Measurements from ENCODE around the gene PSKH1. TPM values are rescaled to one million over a fixed set of nuclear protein-coding genes. Genes with fewer than 3 reads are reported as not detected.
"Not testable (repeated sequence)": the region's sequence is repeated elsewhere in the genome, so short reads cannot be mapped to it uniquely, and the experiment has no call there.

Gene PSKH1
- total RNA-seq: 6.5 TPM

DNA sequence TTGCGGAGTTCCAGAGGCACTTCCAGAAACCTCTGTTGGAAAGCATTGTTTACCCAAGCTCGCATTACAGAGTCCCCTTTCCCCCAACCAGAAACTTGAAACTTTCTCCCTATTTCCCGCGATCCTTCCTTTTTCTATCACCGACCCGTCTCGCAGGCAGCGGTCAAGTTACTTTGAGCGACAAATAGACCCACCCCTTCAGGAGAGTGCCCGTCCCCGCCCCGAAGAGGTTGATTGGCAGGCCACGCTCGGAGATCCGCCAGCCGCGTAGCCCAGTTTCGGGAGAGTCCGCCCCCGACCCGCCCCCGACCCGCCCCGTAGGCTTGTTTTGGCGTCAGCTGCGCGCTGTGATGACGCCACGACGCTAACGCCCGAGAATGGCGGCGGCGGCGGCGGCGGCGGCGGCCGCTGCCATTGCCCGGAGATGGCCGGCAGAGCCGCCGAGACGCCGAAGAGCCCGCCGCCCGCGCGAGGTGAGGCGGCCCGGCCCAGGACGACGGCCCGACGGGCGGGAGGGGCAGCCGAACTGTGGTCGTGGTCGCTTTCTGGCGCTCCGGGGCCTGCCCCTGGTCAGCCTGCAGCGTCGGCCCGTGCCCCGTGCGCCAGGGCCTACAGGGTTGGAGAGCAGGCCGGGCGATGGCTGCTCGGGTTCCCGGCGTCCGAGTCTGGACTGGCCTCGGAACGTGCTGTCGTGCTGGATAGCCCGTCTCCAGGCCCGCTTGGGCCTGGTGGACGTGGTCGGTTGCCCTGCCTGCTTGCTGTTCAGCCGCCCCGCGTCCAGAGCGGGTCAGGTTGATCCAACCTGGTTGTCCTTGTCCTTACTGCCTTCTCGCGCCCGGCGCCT is at the start of gene PSKH1:
TSS of gene PSKH1 (plus strand) at position 356 of the 844 bp plus-strand sequence. CDS start 15,496 bp downstream, outside the sequence.
- FAIRE-seq (no peak), DNase-seq (ENCODE audit: low spot score in 2 of 2) (peak; percentile 99 to 100)

DNA sequence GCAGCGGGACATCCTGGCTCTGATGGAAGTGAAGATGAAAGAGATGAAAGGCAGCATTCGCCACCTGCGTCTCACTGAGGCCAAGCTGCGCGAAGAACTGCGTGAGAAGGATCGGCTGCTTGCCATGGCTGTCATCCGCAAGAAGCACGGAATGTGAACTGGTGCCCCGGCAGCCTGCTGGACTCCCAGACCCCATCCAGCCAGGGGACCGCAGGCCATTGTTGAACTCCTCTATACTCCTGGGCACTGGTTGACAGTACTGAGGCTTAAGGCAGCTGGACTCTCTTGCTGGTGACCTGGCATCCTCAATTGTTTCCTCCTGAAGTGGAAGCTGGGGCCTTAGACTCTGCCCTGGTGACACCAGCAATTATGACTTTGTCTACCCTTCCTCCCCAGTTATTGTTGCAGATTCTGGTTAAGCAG is 49.7 kb upstream of the PSKH1 start:
- DNase-seq (ENCODE audit: low spot score in 2 of 2) (no peak), FAIRE-seq (no peak)

DNA sequence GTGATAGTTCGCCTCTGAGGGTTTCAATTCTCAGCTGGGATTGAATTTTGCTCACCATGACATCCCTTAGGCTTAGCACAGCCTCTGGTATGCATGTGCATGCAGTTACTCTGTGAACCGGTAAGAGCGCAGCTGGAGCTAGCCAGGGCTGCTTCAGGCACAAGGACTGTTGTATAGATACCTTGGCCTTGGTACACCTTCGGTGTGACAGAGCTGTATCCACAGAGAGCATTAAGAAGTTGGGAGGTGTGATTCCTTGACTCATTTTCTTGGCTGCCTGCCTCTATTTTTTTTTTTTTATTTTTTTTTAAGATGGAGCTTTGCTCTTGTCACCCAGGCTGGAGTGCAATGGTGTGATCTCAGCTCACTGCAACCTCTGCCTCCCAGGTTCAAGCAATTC is 48.6 kb upstream of the PSKH1 start:
- DNase-seq (ENCODE audit: low spot score in 2 of 2) (no peak), FAIRE-seq (no peak)

DNA sequence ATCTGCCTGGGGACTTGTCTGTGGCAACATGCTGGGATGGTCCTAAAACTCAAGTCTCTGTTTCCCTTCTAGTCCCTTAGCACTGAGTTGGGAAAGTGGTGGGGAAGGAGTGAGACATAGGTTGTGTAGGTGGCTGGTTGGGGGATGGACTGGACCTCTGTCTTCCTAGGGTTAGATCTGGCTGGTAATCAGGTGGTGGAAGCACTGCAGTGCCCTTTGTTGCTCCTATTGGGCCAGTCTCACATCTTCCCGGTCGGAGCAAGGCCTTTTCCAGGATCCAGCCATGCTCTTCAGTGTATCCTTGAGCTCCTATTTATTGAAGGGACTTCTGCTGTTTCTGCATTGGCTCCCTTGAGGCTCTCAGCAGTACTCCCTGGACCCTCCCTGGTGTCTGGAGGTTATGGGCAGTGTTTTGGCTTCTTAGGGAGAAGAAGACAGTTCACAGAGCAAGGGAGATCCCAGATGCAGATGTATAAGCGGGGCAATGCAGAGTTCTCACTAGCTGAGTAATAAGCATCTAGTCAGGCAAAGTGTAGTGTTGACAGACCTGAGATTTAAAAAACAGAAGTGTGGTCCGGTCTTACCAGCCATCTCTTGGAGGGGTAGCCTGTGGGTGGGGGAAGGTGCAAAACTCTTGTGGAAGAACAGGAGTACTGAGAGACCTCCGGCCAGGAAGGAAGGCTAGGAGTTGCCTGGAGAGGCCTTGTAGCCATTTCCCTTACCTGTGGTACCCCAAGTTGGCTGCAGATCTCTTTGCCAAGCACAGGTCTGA is 47.6 kb upstream of the PSKH1 start:
- FAIRE-seq: no peak

DNA sequence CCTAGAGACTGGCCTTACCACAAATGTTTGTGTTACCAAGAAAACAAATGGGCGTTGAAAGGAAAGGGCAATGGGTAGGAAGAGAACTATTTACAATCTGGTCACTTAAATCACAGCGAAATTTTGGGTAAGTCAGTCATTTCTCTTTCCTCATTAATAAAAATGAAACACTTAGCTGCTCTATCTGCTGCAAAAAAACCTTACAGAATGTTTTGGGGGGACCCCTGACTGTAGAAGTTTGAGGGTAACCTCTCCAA is 47.1 kb upstream of the PSKH1 start:
- FAIRE-seq (no peak), DNase-seq (ENCODE audit: low spot score in 2 of 2) (no peak)

More for the DNA sequence above, 47.6 kb upstream of the PSKH1 start:
- no peak for DNase-seq (ENCODE audit: low spot score in 2 of 2)

DNA sequence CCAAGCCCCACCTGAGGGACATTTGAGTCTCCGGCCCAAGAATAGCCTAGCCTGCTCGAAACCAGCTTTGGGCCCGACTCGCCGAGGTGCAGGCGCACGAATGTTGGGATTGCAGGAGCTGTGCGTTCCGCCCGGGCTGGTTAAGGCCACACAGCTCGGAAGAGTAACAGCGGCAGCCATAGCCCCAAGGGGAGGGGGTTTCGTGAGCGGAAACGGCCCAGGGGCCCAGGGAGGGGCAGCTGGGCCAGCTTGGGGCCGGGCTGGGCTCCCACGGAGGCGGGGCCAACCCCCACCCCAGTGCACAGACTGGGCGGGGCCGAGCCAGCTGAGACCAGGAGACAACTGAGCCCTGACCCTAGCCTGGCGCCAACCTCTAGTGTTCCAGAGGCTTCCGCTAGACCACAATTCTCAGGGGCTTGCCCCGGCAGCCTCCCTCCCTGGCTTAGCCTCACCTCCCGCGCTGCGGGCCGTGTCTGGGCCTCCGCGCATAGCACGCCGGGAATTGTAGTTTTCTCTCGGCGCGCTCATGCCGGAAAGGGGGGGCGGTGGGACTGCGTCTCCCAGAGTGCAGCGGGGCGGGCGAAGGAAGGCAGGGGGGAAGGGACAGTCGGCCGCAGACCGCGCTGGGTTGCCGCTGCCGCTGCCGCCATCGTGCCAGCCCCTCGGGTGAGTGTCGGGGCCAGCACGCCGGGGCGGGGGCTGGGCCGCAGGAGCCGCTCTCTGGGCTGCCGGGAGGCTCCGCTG is 46.6 kb upstream of the PSKH1 start, which contains the start of gene NUTF2:
TSS of gene NUTF2 (plus strand) at position 614 of the 744 bp plus-strand sequence. CDS start 18,198 bp downstream, outside the sequence.
- no peak for FAIRE-seq
- DNase-seq (ENCODE audit: low spot score in 2 of 2): peak; percentile 93 to 96

DNA sequence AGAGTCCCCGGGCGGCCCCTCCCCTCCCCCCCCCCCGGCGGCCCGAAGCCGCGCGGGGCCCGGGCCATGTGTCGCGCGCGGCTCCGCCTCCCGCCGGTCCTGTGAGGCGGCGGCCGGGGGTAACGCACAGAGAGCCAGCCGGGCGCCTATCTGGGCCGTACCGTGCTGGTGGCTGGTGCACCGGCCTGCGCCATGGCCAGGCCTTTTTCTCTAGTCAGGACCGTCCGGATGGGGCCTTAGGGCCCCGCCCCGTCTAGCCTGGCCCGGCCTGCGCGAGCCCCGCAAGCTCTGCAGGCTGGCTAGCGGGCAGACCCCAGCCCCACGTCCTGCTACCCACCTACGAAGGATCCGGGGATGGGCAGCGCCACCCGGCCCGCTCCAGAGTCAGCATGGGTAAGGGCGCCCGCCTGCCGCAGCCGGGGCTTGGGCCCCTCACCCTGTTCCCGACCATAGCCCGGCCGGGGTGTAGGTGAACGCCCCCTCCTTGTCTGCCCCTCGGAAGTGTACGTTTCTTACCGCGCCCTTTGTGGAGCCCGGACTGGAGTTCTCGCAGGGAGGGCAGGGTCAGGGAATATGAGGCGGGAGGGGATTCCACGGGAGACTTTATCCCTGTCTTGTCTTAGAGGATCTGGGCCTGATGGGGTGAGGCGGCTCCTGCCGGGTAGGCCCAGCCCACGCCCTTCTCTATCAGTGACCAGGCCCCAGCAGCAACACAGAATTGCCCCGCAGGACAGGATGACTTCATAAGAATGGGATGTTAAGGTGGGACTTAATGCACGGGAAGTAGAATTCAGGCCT is 45.8 kb upstream of the PSKH1 start, which contains the start of gene CENPT:
TSS of gene CENPT (minus strand) at position 630 of the 798 bp plus-strand sequence. CDS start 13,834 bp downstream, outside the sequence.
- DNase-seq (ENCODE audit: low spot score in 2 of 2) (peak; percentile 83 to 88), FAIRE-seq (no peak)

DNA sequence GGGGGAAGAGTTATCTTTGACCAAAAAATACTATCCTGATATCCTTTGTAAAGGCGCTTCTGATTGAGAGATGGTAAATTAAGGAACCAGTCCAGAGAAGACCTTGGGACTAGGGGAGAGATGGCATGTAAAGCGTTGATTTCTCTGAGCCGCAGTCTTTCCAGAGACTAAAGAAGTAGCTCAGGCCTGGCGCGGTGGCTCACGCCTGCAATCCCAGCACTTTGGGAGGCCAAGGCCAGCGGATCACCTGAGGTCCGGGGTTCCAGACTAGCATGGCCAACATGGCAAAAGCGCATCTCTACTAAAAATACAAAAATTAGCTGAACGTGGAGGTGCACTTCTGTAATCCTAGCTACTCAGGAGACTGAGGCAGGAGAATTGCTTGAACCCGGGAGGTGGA is 44.9 kb upstream of the PSKH1 start:
- DNase-seq (ENCODE audit: low spot score in 2 of 2) (no peak), FAIRE-seq (no peak)

DNA sequence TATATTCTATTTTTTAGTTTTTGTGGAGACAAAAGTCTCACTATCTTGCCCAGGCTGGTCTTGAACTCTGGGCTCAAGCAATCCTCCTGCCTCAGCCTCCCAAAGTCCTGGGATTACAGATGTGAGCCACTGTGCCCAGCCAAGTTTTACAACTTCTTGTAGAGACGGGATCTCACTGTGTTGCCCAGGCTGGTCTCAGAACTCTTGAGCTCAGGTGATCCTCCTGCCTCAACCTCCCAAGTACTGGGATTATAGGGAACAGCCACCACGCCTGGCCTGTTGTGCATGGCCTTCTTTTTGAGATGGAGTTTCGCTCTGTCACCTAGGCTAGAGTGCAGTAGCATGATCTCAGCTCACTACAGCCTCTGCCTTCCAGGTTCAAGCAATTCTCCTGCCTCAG is 39.4 kb upstream of the PSKH1 start:
- DNase-seq (ENCODE audit: low spot score in 2 of 2) (no peak), FAIRE-seq (no peak)

DNA sequence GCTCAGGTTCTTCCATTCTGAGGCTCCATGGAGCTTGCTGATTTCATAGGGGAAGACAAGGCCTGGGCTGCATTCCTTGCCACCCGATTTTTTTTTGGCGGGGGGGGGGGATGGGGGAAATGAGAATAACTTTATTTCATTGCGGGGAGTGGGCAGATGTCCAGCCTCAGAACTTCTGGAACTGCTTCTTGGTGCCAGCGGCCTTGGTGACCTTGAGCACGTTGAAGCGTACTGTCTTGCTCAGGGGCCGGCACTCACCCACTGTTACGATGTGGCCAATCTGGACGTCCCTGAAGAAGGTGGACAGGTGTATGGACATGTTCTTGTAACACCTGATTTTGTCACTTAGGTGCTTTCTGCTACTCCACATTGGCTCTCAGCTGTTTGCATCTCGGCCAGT is 37.3 kb upstream of the PSKH1 start:
- no peak for FAIRE-seq
- no peak for DNase-seq (ENCODE audit: low spot score in 2 of 2)

DNA sequence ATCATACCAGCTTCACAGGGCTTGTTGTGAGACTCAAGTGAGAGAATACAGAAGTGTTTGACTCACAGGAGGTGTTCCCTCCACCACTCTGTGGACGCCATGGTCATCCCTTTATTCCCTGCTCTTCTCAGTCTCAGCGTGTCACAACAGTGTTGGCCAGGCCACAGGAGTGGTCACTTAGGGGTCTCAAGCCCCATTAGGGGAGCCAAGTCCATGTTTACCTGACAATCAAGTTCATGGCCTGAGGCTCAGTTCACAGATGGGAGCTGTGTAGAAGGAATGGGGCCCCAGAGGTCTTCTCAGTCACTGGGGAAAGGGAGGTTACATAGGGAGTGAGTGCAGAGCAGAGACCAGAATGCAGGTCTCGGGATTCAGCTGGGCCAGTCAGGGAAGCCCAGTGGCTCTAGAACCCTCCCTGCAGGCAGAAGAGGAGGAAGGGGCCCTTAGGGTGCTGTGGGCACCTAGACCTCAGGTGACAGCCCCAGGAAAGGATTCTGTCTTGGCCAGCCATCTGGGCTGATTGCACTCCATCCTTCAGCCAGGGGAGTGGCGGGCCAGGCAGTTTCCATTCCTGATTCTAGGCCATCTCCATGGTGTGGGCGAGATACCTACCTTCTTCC is 36.0 kb upstream of the PSKH1 start:
- DNase-seq (ENCODE audit: low spot score in 2 of 2): no peak
- FAIRE-seq: no peak

DNA sequence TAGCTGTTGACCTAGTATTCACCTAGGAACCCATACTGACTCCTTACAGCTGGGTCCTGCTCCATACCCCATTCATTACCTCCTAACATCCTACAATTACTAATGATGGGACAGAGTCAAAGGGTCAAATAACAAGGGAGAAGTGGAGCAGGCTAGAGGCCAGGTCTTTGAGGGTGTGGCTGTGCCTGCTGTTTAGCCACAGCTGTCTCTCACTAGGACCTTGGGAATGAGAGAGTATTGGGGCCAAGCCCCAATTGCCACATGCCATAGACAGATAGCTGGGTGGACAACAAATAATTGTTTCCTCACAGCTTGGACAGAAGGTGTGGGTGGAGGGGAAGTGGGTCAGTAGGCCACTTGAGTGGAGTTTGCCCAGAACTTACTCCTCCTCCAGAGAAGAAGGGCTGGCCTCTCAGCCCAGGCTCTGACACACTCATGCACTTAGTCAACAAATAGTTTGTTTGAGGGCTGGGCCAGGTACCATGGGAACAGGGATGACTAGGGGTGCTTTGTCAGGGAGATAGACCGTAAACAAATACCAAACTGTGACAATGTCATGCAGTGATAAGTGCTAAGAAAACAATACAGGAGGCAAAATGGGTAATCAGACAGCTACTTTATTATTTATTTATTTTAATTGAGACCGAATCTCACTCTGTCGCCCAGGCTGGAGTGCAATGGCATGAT is 35.4 kb upstream of the PSKH1 start:
- FAIRE-seq (no peak), DNase-seq (ENCODE audit: low spot score in 2 of 2) (peak in 1 of 2 donors; percentile 44)

DNA sequence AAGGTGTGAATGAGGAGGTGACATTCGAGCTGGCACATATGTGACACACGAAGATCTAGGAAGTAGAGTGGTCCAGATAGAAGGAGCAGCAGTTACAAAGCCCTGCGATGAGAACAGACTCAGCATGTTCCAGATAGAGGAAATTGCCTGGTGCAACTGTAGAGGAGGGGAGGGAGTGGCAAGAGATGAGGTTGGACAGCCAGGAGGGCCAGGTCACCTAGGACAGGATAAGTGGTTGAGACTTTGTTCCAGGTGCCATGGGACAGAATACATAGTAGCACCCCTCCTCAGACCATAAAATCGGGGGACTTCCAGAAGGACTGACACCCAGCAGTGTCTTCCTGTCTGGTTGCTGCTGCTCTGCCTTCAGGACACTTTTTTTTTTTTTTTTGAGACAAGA is 34.6 kb upstream of the PSKH1 start:
- FAIRE-seq (no peak), DNase-seq (ENCODE audit: low spot score in 2 of 2) (no peak)

DNA sequence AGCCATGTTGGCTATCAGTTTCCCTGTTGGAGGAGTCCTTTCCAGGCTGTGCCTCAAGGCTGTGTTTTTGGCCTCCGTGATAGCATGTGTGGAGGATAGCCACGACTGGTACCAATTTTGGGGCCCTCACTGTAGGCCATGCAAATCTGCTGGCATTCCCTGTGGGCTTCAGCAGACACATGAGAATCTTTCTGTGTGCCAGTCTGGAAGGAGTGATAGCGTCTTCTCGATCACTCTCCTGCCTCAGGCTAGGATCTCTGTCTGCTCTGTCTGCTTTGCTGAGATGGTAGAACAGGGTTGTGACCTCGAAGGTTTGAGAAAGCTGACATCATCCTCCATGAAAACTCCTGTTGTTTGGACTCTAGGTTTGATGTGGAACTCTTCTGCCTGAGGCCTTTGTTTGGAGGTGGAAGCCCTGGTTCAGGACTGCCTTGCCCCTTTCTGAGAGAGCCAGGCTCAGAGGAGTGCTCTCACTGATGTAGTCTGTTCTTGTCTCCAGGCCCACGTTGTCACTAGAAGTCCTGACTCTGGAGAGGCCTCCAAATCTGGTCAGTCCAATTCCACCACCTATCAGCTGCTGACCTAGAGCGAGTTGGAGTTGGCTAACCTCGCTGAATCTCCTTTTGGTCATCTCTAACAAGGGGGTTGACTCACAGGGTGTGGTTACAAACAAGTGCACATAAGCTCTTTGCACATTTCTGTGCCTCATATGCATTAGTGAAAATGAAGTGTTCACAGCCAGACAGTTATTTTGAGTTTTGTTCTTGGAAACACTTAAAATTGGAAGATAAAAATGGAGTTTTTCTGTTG is 32.3 kb upstream of the PSKH1 start:
- FAIRE-seq (no peak), DNase-seq (ENCODE audit: low spot score in 2 of 2) (no peak)

DNA sequence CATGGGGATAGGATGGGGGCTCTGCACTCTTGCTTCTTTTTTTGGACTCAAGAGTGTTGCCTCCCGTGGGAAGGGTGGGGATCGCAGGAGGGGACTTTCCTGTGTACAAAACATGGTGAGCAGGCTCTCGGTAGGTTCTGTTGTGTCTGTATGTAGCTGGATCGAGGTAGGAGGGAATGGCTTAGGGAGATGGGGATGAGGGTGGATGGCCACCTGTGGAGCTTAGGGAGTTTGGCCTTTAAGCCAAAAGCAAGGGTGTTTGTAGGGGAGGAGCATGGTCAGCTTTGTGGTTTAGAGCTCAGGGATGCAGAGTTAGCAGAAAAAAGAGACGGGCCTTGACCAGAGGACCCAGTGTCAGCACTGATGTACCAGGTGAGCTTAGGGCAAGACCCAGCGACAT is 31.2 kb upstream of the PSKH1 start:
- FAIRE-seq (no peak), DNase-seq (ENCODE audit: low spot score in 2 of 2) (no peak)

DNA sequence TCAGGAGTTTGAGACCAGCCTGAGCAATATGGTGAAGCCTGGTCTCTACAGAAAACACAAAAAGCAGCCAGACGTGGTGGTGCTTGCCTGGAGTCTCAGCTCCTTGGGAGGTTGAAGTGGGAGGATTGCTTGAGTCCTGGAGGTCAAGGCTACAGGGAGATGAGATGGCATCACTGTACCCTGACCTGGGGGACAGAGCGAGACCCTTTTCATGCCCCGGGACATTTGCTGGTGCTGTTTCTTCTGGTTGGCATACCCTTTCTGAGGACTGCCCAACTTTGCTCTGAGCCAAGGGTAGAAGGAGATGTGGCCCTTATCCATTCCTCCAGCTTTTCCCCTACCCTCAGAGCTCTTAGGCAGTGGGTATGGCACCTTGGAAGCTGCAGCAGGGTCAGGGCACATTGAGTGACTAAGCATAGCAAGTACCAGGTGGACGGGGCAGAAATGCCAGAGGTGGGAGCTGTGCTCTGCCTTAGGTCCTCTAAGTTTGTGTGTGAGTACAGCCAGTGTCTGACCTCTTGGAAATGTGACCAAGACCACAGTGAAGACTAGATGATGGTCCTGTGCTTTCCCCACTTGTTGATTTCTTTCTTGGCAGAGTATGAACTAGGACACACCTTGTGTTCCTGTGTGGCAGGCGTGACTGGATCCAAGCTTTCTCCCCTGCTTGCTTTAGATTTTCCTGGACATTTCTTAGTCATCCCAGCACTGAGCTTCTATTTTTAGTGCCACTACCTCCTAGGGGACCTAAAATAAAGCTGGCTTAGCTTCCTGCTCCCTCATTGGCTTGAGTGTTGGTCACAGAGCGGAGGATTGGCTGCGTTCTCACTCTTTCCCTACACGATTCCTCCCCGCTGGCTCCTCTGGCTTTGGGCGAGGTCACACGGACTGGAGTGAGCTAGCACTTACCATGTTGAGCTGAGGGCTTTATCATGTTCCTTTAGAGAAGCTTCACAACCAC is 30.2 kb upstream of the PSKH1 start:
- DNase-seq (ENCODE audit: low spot score in 2 of 2) (peak in 1 of 2 donors; percentile 65), FAIRE-seq (no peak)

DNA sequence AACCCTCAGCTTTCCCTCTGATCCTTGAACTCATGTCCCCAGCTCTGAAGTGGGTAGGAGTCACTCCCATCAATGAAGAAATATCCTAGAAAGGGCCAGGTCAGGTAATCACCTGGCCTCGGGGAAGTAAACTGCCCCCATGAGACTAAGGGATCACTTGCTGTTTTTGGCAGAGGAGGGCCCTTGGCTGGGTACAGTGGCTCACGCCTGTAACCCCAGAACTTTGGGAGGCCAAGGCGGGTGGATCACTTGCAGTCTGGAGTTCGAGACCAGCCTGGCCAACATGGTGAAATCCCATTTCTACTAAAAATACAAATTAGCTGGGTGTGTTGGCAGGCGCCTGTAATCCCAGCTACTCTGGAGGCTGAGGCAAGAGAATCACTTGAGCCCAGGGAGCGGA is 29.0 kb upstream of the PSKH1 start:
- not testable (repeated sequence) for FAIRE-seq; DNase-seq (ENCODE audit: low spot score in 2 of 2)

Measured in frontal cortex (tissue), 4 donors.